Upper lobe of left lung (tissue), 4 donors: ENCODE data around the gene PHLDA3.

Experiments
- CTCF ChIP-seq, 6 experiments: fragments of 450-650 bp in 4 of 6; fragments of 200-600 bp in 2 of 6; sonication (generic) in 2 of 6; IDR thresholded peaks; one replicate each; pipeline ENCODE4 v1.5.1; 2016 to 2019; ENCODE audit warnings: antibody characterized with exemption in 6 of 6
- POLR2A ChIP-seq, 4 donors: fragments of 450-650 bp; IDR thresholded peaks; one replicate each; pipeline ENCODE4 v1.5.1; 2016 to 2017; ENCODE audit warnings: antibody characterized with exemption in 4 of 4, mild to moderate bottlenecking in 2 of 4
- POLR2AphosphoS5 ChIP-seq, 2 donors: sonication (generic); formaldehyde crosslinking; IDR thresholded peaks; one replicate each; pipeline ENCODE4 v1.5.1; 2017; ENCODE audit warnings: antibody characterized with exemption in 2 of 2

GRCh38 chr1:201443747-201444146 lies 25.2 kb downstream of the PHLDA3 start:
- no peak for TF ChIP-seq CTCF (IDR thresholded peaks at IDR 0.05)
- TF ChIP-seq POLR2A (IDR thresholded peaks at IDR 0.05), result no peak
- TF ChIP-seq POLR2AphosphoS5 (IDR thresholded peaks at IDR 0.05), result no peak
